Ureter (tissue), 1 donor: ENCODE results near the gene IGFL4. TPM values are rescaled to one million over a fixed set of nuclear protein-coding genes. Genes with fewer than 3 reads are reported as not detected.
A peak's percentile ranks its signal among the peaks of the same experiment; 100 is the strongest.
"Not testable (repeated sequence)": the region's sequence is repeated elsewhere in the genome, so short reads cannot be mapped to it uniquely, and the experiment has no call there.

Source experiments
- DNase-seq: peaks from one replicate; pipeline ENCODE4 v3.0.0-alpha.2; 2020; ENCODE audit warnings: low spot score
- total RNA-seq: library from RNA; stranded (reverse); gene quantifications from one replicate; pipeline ENCODE4 v1.2.4, GENCODE V29; 2023
- donor health status: DM: yes; HTN: yes; CAD: no.

Gene IGFL4
- not detected for total RNA-seq

DNA sequence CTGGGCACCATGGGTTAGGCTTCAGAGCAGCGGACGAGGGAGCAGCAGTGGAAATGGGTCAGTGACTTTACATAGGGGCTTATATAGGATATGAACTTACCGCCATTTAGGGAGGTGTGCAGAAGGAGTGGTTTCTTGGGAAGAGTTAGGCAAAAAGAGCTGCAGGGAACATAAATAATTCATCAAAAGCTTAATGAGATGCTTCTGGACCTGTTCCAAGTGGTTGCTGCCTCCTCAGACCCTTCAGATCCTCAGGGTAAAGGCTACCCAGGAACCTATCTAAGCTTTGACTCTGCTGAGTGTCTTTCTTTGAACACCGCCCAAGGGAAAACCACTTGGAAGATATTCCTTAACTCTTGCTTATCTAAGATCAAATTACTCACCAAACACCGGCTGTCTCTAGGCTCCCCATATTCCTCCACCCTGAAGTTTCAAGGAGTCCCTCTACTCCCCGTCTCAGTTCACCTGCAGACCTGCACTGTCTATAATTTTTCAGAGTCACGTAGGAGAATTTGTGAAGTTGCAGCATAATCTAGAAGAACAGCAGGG, at the start of gene IGFL4:
TSS of gene IGFL4 (minus strand) at position 51 of the 549 bp plus-strand sequence. CDS start at position 11, 40 bp downstream.
- DNase-seq, result peak; percentile 26

- no peak for DNase-seq
Observed at GRCh38 chr19:46090444-46090843, 49.6 kb upstream of the IGFL4 start.

- no peak for DNase-seq
Observed at GRCh38 chr19:46089432-46089831, 48.6 kb upstream of the IGFL4 start.

GRCh38 chr19:46088101-46088500, 47.3 kb upstream of the IGFL4 start:
- no peak for DNase-seq

DNA sequence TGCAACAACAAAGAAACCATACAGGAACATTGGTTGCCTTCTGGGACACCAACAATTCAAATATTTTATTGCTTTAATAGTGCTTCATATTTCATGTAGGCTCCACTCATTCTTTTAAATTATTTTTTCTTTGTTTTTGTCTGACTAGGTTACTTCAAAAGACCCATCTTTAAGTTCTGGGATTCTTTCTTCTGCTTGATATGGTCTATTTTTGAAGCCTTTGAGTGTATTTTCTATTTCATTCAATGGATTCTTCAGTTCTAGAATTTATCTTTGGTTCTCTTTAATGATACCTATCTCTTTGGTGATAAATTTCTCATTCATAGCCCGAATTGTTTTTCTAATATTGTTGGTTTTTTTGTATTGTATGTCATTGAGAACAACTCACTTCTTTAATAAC, 45.1 kb upstream of the IGFL4 start:
- DNase-seq, result no peak

- DNase-seq, result no peak
Observed at GRCh38 chr19:46082728-46083050, 41.9 kb upstream of the IGFL4 start.

DNA sequence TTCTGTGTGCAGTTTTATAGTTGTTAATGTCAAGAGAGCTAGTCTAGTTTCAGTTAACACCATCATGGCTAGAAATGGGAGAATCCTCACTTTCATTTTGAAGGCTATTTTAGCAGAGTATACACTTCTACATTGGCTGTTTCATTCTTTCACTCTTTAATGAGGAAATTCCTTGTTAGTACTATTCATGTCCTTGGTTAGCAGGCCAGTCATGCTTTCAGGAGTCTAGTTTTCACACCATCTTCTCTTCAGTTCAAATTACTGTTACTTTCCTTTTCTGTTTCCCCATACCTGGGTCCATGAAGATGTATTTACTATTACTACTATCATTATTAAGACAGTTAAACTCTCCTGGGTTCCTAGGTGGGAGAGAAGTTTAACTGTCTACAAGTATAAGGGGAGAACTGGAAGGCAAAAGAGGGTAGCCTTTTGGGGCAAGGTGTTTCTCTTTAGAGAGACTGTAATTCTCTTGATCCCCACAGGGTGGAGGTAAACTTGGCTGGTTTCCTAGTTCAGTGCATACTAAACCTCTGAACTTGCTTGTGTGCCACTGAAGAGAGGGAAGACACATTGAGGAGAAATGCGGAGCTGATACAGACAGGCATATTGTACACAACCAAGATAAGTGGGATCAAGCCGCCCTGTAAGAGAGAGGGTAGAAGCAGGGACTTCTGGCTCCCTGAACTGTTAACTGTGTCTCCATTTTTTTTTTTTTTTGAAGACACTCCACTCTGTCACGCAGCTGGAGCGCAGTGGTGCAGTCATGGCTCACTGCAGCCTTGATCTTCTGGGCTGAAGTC, 41.3 kb upstream of the IGFL4 start:
- peak; percentile 44 for DNase-seq

DNA sequence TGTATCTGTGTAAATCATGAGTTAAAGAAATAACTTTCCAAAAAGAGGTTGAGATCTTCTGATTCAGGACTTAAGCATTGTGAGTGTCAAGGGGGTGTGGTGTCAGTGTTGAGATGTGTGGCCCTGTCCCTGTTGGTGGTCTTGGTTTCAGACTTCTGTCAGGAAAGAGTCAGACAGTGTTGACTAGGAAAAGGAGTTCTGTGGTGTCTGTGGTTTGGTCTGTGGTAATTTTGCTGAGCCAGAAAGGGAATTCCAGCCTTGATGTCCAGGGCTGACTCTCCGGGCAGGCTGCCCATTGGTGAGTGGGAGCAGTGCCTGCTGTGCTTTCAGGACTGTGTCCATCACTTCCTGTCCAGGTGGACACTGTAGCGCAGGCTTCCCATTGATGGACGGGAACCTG, 39.8 kb upstream of the IGFL4 start:
- no peak for DNase-seq

DNA sequence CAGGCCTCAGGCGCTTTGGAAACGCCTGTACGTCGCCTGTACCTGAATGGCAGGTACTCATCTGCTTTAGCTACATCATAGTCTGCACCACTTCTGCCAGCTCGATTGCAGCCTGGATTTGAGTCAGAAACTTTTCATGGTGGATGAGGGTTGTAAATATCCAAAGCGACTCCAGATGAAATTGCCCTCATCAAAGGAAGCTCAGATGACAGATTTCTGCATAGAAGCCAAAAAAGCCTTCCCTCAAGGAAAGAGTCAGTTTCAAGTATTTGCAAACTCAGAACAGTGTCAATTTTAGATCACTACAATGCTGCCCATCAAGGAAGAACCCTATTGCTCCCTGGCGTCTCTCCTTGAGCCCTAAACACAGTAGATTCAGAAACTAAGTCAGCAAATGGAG, 38.8 kb upstream of the IGFL4 start:
- DNase-seq, result no peak

GRCh38 chr19:46078573-46079332, 38.0 kb upstream of the IGFL4 start:
- not testable (repeated sequence) for DNase-seq

DNA sequence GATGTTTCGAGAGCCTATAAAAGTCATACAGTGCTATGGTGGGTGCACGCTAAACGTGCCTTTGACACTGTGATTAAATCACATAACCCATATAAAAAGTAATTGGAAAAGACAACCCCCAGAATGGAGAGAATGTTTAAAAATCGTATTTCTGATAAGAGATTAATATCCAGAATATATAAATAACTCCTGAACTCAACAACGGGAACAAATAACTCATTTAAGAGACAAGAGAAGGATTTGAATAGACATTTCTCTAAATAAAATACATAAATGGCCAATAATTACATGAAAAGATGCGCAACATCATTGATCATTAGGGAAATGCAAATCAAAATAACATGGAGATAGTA, 37.0 kb upstream of the IGFL4 start:
- no peak for DNase-seq

DNA sequence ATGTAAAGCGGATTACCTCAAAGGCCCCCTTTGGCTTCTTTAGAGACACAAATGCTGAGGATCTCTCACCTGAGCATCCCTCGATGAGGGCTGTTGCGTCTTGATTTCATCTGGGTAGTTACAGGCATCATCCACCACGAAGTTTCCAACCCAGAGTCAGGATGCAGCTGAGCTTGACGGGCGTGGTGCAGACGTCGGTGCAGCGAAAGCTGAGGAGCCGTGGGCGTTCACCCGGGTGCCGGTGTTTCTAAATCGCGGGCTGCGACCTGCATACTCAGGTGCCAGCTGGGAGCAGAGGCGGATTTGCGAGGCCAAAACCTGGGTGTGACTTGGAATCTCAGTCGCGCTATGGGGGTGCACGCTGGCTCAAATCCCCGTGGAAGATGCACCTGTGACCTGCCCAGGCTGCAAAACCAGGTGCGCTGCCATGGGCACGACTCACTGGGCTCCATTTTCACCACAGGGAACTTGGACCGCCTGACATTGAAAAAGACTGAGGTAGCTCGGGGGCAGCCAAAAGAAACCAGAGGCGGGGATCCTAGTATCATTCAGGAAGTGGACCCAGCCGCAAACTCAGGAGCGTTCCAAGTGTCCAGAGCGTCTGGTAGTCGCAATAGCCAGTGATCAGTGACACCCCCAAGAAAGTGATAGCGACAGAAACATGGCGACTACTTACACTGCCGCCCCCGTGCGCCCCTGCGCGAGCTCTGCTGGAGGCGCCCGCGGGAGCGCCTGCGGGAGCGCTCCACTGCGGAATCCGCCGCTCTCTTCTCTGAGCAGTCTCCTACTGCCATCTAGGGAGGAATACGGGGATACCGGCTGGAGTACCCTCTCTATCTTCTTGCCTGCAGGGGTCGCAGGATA, 36.4 kb upstream of the IGFL4 start:
- DNase-seq, result peak; percentile 50

DNA sequence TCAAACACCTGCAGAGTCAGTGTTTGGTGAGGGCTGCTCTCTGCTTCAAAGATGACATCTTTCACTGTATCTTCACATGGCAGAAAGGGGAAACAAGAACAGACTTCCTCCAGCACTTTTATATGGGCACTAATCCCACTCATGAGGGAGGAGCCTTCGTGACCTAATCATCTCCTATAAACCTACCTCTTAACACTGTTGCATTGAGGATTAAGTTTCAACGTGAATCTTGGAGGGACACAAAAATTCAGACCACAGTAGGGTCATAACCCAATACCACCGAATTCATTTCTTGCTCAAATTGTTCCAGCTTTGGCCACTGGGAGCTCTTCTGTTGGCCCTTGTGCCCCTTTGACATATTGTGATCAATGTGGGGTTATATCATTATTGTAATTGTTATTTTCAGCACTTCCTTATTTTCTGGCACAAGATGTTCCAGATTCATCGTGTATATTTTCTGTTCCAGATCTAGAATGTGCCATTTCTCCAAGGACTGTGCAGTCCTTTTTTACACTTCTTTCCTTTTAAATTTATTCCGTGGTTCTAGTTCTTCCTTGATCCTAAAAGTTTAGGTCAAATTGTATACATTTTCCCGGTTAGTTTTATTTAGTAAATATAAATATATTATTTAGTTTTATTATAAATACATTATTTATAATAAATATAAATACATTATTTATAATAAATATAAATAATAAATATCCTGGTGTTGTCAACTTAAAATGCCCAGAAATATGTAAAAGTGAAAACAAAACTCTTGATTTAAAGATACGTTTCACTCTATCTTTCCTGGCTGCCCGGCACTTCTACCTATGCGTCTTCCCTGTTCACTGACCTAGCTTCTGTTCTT, 35.5 kb upstream of the IGFL4 start:
- DNase-seq, result no peak

- no peak for DNase-seq
Observed at GRCh38 chr19:46073268-46073922, 32.6 kb upstream of the IGFL4 start.

DNA sequence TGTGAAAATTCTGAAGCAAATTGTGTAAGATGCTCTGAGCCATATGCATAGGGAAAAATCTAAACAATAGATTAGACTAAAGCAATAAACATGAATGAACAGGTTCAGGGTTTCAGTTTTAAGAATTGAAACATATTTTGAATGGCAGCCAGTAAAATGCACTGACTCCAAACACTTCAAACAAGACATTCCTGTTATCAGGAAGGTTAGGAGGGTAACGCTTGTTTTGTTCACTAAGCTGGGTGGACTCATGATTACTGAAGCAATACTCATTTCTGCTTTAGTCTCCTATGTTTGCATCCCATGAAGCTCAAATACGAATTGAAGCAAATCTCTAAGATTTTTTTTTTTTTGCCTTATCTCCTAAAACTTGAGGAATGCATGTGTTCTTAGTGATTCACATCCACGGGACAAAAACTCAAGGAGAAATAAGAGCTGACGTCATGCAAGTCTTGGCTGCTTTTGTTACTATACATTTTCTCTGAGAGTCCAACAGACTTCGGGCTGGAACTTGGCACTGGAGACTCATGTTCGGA, 29.1 kb upstream of the IGFL4 start:
- DNase-seq, result no peak

DNA sequence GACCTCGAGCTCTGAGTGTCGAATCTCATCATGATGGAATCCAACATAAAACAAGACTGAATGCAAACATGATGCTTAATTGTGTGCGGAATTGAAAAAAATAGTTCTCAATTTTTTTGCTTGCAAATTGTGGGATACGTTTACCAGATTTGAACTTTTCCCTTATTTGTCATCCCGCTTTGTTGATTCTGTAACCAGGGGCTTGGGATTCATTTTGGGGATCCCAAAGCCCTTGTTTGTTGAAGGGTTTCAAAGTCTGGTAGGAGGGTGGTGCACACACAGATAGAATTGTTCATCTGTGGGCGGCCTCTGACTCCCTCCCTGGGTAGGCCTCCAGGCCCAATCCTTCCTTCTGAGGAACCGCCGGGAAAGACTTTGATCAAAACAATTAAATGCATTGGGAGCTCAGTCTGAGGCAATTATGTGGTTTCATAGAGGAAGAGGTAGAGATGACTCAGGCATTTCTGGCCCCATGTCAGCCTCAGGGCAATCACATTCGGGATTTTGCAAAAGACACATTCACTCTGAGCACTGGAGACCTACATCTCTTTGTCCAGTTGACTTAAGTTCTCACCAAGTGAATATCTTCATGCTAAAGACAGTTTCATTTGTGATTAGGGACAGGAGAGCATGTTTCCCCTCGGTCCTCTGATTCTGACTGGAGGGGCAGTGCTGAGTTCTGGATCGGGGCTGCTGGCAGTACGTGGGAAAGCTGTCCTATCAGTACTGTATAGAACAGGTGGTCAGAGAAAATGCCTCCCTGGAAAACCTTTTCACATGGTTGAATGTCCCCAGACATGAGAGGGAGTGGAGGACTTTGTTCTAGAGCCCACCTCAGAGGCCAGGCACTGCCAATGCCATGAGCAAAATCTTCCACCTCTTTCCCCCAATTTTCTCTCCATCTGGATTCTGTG, 27.8 kb upstream of the IGFL4 start:
- DNase-seq, result no peak

- no peak for DNase-seq
Observed at GRCh38 chr19:46067691-46068090, 26.9 kb upstream of the IGFL4 start.

DNA sequence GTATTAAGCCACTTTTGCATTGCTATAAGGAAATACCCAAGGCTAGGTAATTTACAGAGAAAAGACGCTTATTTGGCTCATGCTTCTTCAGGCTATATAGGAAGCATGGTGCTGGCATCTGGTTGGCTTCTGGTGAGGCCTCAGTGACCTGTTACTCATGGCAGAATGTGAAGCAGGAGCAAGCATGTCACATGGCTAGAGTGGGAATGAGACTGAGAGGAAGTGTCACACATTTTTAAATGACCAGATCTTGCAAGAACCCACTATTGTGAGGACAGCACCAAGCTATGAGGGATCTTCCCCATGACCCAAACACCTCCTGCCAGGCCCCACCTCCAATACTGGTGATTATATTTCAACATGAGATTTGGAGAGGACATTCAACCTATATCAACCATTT, 25.7 kb upstream of the IGFL4 start:
- DNase-seq, result no peak

- DNase-seq, result no peak
Observed at GRCh38 chr19:46065486-46066071, 24.8 kb upstream of the IGFL4 start.
